Activated naive CD4-positive, alpha-beta T cell treated with anti-CD3 and anti-CD28 coated beads, Interleukin-2, amount 50 U/mL, for 24 hours (primary cell): ENCODE measurements around the gene LAMB3.

Experiments
- H3K27ac Mint-ChIP-seq: one replicate; pipeline ENCODE4 v1.8.0; 2021; ENCODE audit warnings: mild to moderate bottlenecking, mixed read lengths
- H3K27me3 Mint-ChIP-seq: one replicate; pipeline ENCODE4 v1.8.0; 2021; ENCODE audit warnings: mixed read lengths
- H3K36me3 Mint-ChIP-seq: one replicate; pipeline ENCODE4 v1.8.0; 2021; ENCODE audit warnings: mixed read lengths
- H3K4me1 Mint-ChIP-seq: one replicate; pipeline ENCODE4 v1.8.0; 2021; ENCODE audit warnings: mixed read lengths
- H3K4me3 Mint-ChIP-seq: one replicate; pipeline ENCODE4 v1.8.0; 2021; ENCODE audit warnings: mild to moderate bottlenecking, mixed read lengths
- H3K9me3 Mint-ChIP-seq: one replicate; pipeline ENCODE4 v1.8.0; 2021; ENCODE audit warnings: mixed read lengths

The LAMB3 gene

DNA sequence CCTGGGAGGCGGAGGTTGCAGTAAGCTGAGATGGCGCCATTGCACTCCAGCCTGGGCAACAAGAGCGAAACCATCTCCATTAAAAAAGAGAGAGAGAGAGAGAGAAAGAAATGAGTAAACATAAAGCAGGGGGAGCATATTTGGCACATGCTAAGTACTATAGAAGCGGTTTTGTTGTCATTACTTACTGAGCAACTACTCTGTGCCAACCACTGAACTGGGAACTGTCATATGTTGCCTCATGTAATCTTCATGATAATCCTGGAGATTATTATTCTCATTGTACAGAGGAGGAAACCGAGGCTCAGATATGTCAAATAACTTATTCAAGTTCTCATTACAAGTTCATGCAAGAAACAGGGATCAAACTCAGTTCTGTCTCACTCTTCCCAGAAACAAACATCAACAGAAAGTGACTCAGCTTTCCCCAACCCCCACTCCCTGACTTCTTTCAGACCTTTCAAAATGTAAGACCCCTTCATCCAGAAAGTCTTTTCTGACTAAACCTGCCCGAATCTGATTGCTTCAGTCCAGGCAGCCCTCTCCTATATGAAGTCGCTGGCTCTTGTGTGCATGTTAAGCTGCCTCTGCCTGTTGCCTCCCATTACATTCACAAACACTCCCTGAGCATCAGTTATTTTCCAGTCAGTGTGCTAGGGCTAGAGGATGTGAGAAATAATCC, 23.5 kb downstream of the LAMB3 start:
- H3K27ac Mint-ChIP-seq, result peak overlapping the region; percentile 84
- no peaks in the 10 kb centered on the region for H3K36me3 Mint-ChIP-seq
- no peaks in the 10 kb centered on the region for H3K27me3 Mint-ChIP-seq
- no peaks in the 10 kb centered on the region for H3K4me1 Mint-ChIP-seq
- no peaks in the 10 kb centered on the region for H3K9me3 Mint-ChIP-seq
- no peak overlapping the region for H3K4me3 Mint-ChIP-seq

DNA sequence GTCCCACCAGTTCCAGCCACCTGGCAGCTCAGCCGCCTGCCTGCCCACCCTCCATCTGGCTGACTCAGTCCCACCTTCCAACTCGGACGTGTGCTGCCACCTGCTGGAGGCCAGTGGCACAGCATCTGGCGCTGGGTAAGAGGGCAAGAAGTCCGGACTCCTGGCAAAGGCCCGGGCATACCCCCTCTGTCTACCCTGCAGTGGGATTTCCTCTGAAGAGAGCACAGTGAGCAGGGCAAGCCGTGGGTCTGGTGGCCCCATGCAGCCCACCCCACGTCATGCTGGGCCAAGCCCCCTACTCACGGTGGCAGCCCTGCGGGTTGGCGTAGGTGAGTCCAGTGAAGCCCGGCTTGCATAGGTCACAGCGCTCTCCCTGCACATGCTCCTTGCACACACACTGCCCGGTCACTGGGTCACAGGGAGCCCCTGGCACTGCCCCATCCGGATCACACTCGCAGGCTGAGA, 24.5 kb downstream of the LAMB3 start:
- H3K9me3 Mint-ChIP-seq, result no peaks in the 10 kb centered on the region
- H3K4me1 Mint-ChIP-seq, result no peaks in the 10 kb centered on the region
- no peak overlapping the region for H3K4me3 Mint-ChIP-seq
- H3K27me3 Mint-ChIP-seq, result no peaks in the 10 kb centered on the region
- H3K36me3 Mint-ChIP-seq, result no peaks in the 10 kb centered on the region
- H3K27ac Mint-ChIP-seq, result no peak overlapping the region

DNA sequence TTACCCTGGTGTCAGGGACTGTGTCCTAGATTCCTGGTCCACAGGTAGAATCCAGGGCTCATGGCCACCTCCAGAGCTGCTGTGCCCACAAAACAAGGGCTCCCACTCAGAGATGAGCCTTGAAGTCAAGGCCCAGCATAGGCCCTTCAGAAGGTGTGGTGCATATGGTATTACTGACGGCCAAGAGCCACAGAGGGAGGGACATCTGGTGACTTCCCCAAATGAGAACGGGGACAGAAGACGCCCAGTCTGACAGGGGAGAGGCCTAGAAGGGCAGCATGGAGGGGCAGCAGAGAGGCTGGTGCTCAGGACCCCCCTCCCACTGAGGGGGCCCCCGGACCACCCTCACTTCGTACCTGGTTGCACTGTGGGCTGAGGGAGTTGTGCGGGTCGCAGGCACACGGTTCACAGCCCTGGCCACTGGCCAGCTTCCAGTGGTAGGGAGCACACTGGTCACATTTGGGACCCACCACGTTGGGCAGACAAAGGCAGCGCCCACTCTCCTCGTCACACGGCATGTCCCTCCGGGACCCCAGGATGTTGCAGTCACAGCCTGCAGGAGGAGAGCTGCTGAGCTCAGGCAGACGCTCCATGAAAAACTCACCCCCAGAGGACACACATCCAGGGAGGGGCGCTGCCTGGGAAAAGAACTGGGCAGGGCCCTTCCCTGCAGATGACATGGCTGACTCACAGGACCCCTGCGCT, 25.0 kb downstream of the LAMB3 start:
- Mint-ChIP-seq H3K36me3 (no peaks in the 10 kb centered on the region), H3K4me3 (no peak overlapping the region), H3K27ac (no peak overlapping the region), H3K4me1 (no peaks in the 10 kb centered on the region), H3K9me3 (no peaks in the 10 kb centered on the region), H3K27me3 (no peaks in the 10 kb centered on the region)

DNA sequence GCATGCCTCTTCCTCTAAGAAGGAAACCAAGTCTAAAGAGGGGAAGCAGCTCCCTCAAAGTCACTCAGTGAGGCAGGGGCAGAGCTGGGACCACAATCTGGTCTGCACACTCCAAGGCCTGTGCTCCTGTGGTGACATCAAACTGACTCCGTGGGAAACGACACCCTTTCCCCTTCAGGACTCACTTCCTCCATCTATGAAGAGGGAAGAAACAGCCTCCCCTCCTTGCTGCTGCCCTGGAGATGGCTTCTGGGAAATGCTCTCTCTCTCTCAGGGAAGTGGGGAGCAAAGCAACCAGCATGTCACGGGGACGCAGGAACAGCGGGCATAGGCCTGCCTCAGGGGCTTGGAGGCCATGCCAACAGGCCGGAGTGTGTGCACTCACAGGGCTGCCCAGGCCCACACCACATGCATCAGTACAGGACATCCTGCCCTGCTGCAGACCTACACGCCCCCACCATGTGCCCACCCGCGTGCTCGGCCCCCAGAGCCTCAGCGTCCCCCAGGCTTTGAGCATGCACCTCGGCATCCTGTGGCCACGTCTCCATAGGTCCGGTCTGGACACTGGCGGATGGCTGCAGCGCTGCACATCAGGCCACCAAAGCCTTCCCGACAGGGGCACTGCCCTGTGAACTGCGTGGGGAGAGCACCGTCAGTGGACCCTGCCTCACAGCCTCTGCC, 25.7 kb downstream of the LAMB3 start:
- Mint-ChIP-seq H3K27ac (no peak overlapping the region), H3K4me1 (no peaks in the 10 kb centered on the region), H3K4me3 (no peak overlapping the region), H3K27me3 (no peaks in the 10 kb centered on the region), H3K9me3 (no peaks in the 10 kb centered on the region), H3K36me3 (no peaks in the 10 kb centered on the region)

DNA sequence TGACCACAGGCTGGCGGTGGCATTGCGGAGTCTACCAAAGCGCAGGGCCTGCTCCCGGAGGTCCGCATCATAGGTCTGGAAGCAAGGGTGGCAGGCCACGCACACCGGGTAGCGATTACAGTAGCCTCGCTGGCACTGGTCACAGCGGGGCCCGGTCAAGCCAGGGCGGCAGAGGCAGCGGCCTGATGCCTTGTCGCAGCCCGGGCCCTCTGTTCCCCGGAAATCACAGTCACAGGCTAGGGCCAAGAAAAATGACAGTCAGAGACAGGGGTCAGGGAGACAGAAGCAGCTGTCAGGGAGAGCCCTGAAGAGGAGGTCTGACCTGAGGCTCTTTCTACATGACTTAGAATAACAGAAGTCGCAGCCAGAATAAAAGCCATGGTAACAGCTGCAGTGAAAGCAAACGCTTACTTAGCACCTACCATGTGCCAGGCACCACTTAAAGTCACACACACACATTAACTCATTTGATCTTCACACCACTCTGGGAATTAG, 26.4 kb downstream of the LAMB3 start:
- H3K9me3 Mint-ChIP-seq, result no peaks in the 10 kb centered on the region
- H3K36me3 Mint-ChIP-seq, result no peaks in the 10 kb centered on the region
- no peaks in the 10 kb centered on the region for H3K4me1 Mint-ChIP-seq
- H3K27me3 Mint-ChIP-seq, result no peaks in the 10 kb centered on the region
- H3K4me3 Mint-ChIP-seq, result no peak overlapping the region
- H3K27ac Mint-ChIP-seq, result no peak overlapping the region

DNA sequence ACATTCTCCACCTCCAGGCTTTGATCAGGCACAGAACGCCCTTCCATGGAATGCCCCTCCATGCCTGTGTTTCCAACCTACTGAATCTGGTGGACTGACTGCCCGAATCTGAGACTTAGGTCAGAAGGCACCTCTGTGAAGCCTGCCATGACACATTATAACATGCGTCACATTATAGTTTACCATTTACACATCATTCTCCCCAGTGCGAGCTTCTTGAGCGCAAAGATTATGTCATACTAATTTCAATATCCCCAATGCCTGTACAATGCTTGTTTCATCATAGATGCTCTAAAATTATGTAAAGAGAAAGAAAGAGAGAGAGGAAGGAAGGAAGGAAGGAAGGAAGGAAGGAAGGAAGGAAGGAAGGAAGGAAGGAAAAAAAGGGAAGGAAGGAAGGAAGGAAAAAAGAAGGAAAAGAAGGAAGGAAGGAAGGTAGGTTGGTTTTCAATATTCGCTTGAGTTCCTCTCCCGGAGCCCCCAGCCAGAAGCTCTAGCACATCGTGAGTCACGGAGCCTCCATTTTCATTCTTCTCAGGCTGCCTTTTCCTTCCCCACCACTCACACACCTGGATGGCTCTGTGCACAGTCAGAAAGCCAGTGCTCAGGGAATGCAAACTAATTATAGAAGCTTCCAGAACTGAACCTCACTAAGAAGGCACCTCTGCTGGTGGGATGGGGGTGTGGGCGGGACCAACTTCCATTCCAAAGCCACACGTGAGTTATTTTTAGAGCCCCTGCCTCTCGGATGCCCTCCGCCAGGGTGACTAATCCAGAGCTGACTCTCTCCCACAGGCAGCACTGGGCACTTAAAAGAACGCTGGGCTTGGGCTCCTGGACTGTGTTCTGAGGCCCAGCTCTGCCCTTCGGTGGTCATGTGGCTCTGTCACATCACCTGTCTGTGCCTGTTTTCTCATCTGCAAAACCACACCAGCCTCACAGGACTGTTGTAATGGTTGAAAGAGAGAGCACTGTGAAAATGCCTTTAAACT, 27.4 kb downstream of the LAMB3 start:
- H3K9me3 Mint-ChIP-seq, result no peaks in the 10 kb centered on the region
- H3K4me1 Mint-ChIP-seq, result no peaks in the 10 kb centered on the region
- H3K27ac Mint-ChIP-seq, result peak overlapping the region; percentile 43
- H3K4me3 Mint-ChIP-seq, result no peak overlapping the region
- no peaks in the 10 kb centered on the region for H3K36me3 Mint-ChIP-seq
- no peaks in the 10 kb centered on the region for H3K27me3 Mint-ChIP-seq

DNA sequence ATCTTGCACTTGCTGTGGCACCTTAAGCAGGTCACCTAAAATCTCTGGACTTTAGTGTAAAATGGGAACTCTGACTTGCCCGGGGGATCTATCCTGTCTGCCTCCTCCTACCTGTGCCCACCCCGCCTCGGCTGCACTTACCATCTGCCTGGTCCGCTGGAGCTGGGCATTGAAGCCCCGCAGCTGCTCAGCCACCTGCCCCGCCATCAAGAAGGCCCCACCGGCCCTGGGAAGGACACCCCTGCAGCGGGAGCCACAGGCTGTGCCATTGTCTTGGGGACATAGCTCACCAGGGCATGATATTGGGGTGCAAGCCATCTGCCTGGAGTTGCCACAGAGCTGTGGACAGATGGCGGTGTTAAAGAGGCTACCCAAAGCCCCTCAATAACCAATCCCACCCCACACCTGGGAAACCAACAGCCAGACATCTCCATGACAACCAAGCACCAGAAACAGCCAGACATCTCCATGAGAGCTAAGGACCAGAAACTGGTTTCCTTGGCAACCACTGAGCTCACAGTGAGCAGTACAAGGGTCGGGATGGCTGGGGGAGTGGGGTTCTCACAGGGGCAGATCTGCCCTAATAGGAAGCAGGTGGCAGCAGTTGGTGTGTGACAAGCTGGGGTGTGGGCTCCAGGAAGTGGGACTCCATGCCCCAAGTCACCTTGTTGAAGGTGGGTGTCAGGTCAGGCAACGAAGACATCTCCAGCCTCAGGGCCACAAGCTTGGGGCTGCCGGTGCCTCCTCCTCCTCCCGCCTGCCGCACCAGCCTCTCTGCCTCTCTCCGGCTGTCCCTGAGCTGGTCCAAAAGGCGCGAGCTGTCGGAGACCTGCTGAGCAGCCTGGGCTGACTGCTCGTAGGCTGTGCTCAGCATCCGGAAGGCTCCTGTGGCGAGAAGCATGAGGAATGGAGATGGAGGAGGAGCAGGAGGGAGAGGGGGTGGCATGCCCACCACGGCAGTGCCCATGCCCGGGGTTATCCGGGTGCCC, 29.1 kb downstream of the LAMB3 start:
- Mint-ChIP-seq H3K4me1 (peaks cover 10% of the 10 kb centered on the region), H3K9me3 (no peaks in the 10 kb centered on the region), H3K27me3 (no peaks in the 10 kb centered on the region), H3K27ac (no peak overlapping the region), H3K4me3 (no peak overlapping the region), H3K36me3 (no peaks in the 10 kb centered on the region)

DNA sequence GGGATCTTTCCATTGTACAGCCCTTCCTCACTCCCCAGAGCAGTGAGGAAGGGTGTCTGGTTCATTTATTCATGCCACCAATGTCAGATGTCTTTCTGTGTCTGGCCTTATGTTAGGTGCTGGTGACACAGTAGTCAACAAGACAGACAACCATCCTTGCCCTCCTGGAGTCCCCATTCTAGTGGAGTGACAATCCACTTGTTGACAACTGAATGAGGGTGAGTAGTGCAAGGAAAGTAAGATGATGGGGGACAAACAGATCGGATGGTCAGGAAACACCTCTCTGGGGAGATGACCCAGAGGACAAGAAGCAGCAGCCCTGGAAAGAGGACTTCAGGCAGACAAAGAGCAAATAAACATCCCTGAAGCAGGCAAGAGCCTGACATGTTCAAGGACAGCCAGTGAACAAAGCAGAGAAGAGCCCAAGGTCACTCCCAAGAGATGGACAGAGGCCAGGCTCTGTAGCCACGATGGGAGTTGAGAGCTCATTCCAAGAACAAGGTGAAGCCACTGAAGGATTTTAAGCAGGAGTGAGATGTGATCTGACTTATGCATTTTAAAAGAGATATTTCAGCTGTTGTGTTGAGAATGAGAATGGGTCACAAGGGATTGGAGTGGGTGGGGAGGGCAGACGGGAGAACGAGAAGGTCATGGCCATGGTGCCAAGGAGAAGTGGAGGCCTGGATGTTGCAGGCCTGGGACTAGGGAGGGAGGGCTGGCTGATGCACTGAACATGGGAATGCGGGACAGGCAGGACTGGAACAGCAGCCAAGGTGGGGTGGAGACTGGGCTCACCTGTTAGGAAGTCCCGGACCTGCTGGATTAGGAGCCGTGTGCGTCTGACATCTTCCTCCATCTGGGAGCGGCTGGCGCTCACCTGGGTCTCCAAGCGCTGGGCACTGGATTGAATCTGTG, 30.2 kb downstream of the LAMB3 start:
- Mint-ChIP-seq H3K4me1 (peaks cover 10% of the 10 kb centered on the region), H3K27ac (no peak overlapping the region), H3K9me3 (no peaks in the 10 kb centered on the region), H3K27me3 (no peaks in the 10 kb centered on the region), H3K36me3 (no peaks in the 10 kb centered on the region), H3K4me3 (no peak overlapping the region)

DNA sequence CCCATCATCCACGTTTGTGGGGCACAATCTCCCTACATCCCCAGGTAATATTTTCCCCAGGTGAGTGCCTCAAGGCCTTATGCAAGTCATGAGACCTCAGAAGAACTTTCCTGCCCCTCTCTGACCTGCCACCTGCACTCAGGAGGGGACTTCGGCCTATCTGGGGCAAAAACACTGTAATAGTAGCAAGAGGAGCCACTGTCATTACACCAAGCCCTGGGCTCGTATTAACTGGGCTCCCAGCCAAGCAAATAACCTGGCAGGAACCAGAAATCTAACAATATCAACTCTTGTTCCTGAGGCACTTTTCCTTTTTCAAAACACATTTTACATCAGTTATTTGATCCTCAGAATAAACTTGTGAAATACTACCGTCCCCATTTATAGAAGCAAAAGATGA, 30.9 kb downstream of the LAMB3 start:
- Mint-ChIP-seq H3K36me3 (no peaks in the 10 kb centered on the region), H3K27me3 (no peaks in the 10 kb centered on the region), H3K4me3 (no peak overlapping the region), H3K27ac (no peak overlapping the region), H3K4me1 (peaks cover 10% of the 10 kb centered on the region), H3K9me3 (no peaks in the 10 kb centered on the region)

DNA sequence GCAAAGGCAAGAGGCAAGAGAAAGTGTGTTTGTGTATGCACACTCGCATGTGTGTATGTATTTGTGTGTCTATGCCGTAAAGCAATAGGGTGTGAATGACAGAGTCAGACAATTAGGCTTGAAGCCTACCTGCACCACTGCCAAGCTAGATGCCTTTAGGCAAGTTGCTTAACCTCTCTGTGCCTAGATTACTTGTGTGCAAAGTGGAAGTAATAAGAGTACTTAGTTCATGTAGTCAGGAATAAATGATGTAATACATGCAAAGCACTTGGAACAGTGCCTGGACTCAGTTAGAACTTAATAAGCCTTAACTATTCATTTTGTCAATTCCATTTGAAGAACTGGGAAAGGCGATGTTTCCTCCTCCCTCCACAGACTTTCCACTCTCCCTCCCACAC, 31.7 kb downstream of the LAMB3 start:
- Mint-ChIP-seq H3K27me3 (no peaks in the 10 kb centered on the region), H3K4me3 (no peak overlapping the region), H3K9me3 (no peaks in the 10 kb centered on the region), H3K36me3 (no peaks in the 10 kb centered on the region), H3K27ac (no peak overlapping the region), H3K4me1 (peaks cover 10% of the 10 kb centered on the region)

DNA sequence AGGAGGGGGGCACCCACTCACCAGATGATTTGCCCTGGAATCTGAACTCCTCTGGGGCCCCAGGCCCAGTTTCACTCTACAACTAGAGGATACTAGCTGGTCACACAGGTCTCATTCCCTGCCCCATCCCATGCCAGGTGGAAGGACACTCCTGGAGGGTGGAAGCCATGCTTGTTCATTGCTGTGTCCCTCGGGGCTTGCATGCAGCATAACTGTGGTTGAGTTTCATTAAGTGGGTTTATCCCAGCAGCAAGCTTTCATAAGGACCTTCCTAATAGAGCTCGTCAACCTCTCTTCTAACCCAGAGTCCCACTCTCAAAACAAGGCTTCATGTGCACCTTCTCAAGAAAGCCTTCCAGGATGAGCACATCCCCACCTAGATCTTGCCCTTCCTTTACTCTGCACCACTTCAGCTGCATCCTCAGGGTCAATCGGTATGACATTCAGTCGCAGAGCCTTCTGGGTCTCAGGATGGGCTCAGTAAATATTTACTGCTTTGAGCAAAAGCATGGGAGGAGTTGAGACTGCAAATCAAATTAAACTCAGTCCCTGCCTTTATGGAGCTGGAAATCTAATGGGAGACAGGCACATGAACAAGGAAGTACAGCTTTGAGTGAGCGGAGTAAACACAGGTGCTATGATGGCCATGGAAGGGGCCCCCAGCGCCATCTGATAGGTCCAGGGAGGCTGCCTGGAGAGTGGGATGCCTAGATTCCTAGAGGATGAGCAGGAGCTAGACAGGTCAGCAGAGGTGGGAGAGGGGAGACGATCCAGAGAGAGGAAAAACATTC, 32.3 kb downstream of the LAMB3 start:
- Mint-ChIP-seq H3K27ac (no peak overlapping the region), H3K4me3 (no peak overlapping the region), H3K27me3 (no peaks in the 10 kb centered on the region), H3K36me3 (no peaks in the 10 kb centered on the region), H3K4me1 (peaks cover 10% of the 10 kb centered on the region), H3K9me3 (no peaks in the 10 kb centered on the region)

DNA sequence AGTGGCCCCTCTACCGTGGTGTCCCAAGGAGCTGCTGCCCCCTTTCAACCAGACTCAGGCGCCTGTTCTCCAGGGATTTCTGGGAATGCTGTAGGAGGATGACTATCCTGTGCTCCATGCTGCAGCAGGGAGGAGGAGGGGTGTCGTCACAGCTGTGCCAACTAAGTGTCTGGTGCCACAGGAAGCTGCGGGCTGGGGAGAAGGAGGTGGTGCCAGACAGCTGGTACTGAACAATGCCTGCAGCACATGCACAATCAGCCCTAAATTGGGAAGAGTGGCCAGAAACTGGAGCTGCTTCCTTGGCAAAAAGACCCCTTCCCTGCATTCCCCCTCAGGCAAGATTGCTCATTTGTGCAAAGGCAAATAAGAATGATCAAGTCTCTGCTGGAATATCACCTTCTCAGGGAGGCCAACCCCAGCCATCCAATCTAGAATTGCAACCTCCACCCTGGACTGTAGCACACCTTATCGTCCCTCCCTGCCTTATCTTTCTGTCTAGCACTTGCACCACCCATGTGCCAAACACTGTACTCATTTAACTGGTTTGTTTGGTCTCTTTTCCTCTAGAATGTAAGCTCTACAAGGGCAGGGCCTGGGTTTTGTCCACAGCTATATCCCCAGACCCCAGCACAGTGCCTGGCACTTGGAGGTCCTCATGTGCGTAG, 33.3 kb downstream of the LAMB3 start:
- H3K27ac Mint-ChIP-seq, result no peak overlapping the region
- H3K27me3 Mint-ChIP-seq, result no peaks in the 10 kb centered on the region
- H3K36me3 Mint-ChIP-seq, result no peaks in the 10 kb centered on the region
- peaks cover 10% of the 10 kb centered on the region for H3K4me1 Mint-ChIP-seq
- no peak overlapping the region for H3K4me3 Mint-ChIP-seq
- H3K9me3 Mint-ChIP-seq, result no peaks in the 10 kb centered on the region
